Lung (tissue), 12 donors: ENCODE data around the gene ATXN10. TPM values are rescaled to one million over a fixed set of nuclear protein-coding genes. Genes with fewer than 3 reads are reported as not detected.
"Not testable (repeated sequence)": the region's sequence is repeated elsewhere in the genome, so short reads cannot be mapped to it uniquely, and the experiment has no call there.

Experiments
- ATAC-seq: fragments of 200-7000 bp; cut with Tn5 transposase; one replicate; pipeline ENCODE4 v1.9.1; 2020; ENCODE audit warnings: moderate number of reproducible peaks; ENCODE audit not compliant: insufficient read depth, low FRiP score
- DNase-seq, 3 donors: peaks; one replicate each; pipeline ENCODE4 v3.0.0-alpha.2; 2013 to 2017
- H3K27ac ChIP-seq, 2 donors: one replicate each; pipeline ENCODE4 v1.5.1; 2013; ENCODE audit warnings: mild to moderate bottlenecking in 2 of 2, moderate library complexity in 2 of 2, control low read depth in 1 of 2, inconsistent platforms in 1 of 2, low read depth in 1 of 2, low read length in 1 of 2
- H3K27me3 ChIP-seq, 3 donors: one replicate each; pipeline ENCODE4 v1.5.1; 2013; ENCODE audit warnings: low read length in 2 of 3; ENCODE audit not compliant: control insufficient read depth in 3 of 3, insufficient read depth in 3 of 3
- H3K36me3 ChIP-seq, 4 donors: one replicate each; pipeline ENCODE4 v1.5.1; 2013; ENCODE audit warnings: low read length in 4 of 4, mild to moderate bottlenecking in 1 of 4, moderate library complexity in 1 of 4; ENCODE audit not compliant: control insufficient read depth in 4 of 4, insufficient read depth in 4 of 4
- H3K4me1 ChIP-seq, 5 donors: one replicate each; pipeline ENCODE4 v1.5.1; 2013; ENCODE audit warnings: low read length in 5 of 5, mild to moderate bottlenecking in 2 of 5, moderate library complexity in 1 of 5; ENCODE audit not compliant: control insufficient read depth in 5 of 5, insufficient read depth in 5 of 5
- H3K4me3 ChIP-seq: one replicate; pipeline ENCODE4 v1.5.1; 2013; ENCODE audit warnings: mild to moderate bottlenecking, control low read depth, moderate library complexity
- H3K9ac ChIP-seq, 2 donors: one replicate each; pipeline ENCODE4 v1.5.1; 2013; ENCODE audit warnings: low read length in 2 of 2, control low read depth in 1 of 2; ENCODE audit not compliant: insufficient read depth in 1 of 2
- H3K9me3 ChIP-seq, 4 donors: one replicate each; pipeline ENCODE4 v1.5.1; 2013; ENCODE audit warnings: low read length in 3 of 4, mild to moderate bottlenecking in 1 of 4, moderate library complexity in 1 of 4; ENCODE audit not compliant: control insufficient read depth in 4 of 4, insufficient read depth in 3 of 4
- WGBS, 2 donors: extraction: QIAGEN DNeasy Blood & Tissue Kit; methylation state at CpG; one replicate each; pipeline ENCODE4 v1.1.7; 2013; 5-methylcytosine and 5-hydroxymethylcytosine counted together
- polyA plus RNA-seq, 2 donors: library from polyadenylated mRNA; stranded (reverse); fragments of 200-250 nt; gene quantifications; one replicate each; pipeline ENCODE4 v1.2.1, GENCODE V29; 2013
- total RNA-seq, 2 donors: library from RNA; depleted of rRNA in 1 of 2; stranded (reverse); fragments of >200 nt in 1 of 2; gene quantifications; one replicate each; pipeline ENCODE4 v1.2.1, GENCODE V29; 2014 to 2021
- TF ChIP-seq, protein P1 (sequence below): IDR thresholded peaks from 2 replicates; pipeline ENCODE4 v1.5.1; 2012; ENCODE audit warnings: mild to moderate bottlenecking; ENCODE audit errors: control extremely low read depth, extremely low read depth
- donor health status: control.
- donor health status: control.
- donor health status: Bipolar disorder and iron deficiency.
- donor health status: healthy.
- donor health status: DM: yes; HTN: yes; CAD: no.

ATXN10 gene
- total and polyA plus RNA-seq, 4 donors, result 41.9 to 164 (median 92.2) TPM

DNA sequence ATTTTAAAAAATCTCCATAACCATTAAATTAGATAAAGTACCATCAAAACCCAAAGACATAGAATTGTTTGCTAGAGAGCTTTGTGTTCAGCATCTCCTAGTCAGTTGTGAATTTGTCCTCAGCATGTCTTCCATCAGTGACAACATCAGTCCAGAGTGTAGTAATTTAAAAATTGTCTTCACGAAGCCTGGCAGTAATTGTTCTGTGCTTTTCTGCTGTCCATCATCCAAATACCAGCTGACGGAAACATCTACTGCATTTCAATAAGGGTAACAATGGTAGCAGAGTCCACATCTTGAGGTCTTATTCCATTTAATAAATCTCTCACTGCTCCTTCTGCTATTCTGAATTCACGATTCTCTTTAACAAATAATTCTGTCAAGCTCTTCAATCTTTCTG lies 121.5 kb downstream of the ATXN10 start:
- H3K27ac ChIP-seq, result no peak overlapping the region
- DNase-seq (no peak), ATAC-seq (no peak)
- peaks cover 0 to 7% (median 0%) of the 10 kb centered on the region in 5 donors for H3K4me1 ChIP-seq
- H3K36me3 ChIP-seq, result peaks cover 2 to 46% (median 15%) of the 10 kb centered on the region in 4 donors
- 92 to 95% methylated on average over 3 of the region's 3 CpGs for WGBS, 2 donors
- TF ChIP-seq, protein P1, sequence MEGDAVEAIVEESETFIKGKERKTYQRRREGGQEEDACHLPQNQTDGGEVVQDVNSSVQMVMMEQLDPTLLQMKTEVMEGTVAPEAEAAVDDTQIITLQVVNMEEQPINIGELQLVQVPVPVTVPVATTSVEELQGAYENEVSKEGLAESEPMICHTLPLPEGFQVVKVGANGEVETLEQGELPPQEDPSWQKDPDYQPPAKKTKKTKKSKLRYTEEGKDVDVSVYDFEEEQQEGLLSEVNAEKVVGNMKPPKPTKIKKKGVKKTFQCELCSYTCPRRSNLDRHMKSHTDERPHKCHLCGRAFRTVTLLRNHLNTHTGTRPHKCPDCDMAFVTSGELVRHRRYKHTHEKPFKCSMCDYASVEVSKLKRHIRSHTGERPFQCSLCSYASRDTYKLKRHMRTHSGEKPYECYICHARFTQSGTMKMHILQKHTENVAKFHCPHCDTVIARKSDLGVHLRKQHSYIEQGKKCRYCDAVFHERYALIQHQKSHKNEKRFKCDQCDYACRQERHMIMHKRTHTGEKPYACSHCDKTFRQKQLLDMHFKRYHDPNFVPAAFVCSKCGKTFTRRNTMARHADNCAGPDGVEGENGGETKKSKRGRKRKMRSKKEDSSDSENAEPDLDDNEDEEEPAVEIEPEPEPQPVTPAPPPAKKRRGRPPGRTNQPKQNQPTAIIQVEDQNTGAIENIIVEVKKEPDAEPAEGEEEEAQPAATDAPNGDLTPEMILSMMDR, result no peak
- no peaks in the 10 kb centered on the region for H3K27me3 ChIP-seq
- H3K4me3 ChIP-seq, result no peak overlapping the region
- no peak overlapping the region for H3K9ac ChIP-seq
- peaks cover 2 to 23% (median 7%) of the 10 kb centered on the region in 4 donors for H3K9me3 ChIP-seq

DNA sequence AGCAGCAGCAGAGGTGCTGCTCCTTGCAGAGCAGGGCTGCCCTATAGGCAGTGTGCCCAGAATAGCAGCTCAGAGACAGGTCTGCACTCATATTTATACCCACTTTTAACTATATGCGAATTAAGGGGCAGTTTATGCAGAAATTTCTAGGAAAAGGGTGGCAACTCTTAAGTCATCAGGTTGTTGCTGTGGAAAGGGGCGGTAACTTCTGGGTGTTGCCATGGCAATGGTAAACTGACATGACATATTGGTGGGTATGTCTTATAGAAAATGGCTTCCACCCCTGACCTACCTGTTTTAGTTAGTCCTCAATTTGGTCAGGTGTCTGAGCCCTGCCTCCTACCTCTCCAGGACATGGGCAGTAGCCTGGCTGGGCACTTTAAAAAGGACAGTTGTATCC lies 122.3 kb downstream of the ATXN10 start:
- H3K4me3 ChIP-seq, result no peak overlapping the region
- 98 to 100% methylated on average over 2 of the region's 2 CpGs for WGBS, 2 donors
- H3K9me3 ChIP-seq, result peaks cover 4 to 23% (median 7%) of the 10 kb centered on the region in 4 donors
- TF ChIP-seq, protein P1, result no peak
- ATAC-seq (no peak), DNase-seq (no peak)
- H3K4me1 ChIP-seq, result peaks cover 0 to 7% (median 0%) of the 10 kb centered on the region in 5 donors
- H3K9ac ChIP-seq, result no peak overlapping the region
- H3K36me3 ChIP-seq, result peaks cover 2 to 46% (median 16%) of the 10 kb centered on the region in 4 donors
- H3K27me3 ChIP-seq, result no peaks in the 10 kb centered on the region
- H3K27ac ChIP-seq, result no peak overlapping the region

DNA sequence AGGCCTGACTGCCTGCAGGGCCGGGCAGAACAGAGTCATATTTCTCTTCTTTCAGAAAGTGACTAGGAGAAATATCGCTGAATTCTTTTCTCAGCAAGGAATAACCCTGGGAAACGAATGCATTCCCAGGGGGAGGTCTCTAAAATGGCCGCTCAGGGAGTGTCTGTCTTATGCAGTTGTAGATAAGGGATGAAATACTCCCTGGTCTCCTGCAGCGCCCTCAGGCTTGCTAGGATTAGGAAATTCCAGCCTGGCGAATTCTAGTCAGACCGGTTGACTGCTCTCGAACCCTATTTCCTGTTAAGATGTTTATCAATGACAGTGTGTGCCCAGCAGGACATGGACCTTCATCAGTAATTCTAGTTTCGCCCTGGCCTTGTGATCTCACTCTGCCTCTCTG lies 124.4 kb downstream of the ATXN10 start:
- not testable (repeated sequence) for ATAC-seq, H3K27ac ChIP-seq, H3K4me1 ChIP-seq, H3K9ac ChIP-seq, H3K27me3 ChIP-seq, H3K4me3 ChIP-seq, DNase-seq
- peaks cover 4 to 23% (median 7%) of the 10 kb centered on the region in 4 donors for H3K9me3 ChIP-seq
- peaks cover 3 to 46% (median 16%) of the 10 kb centered on the region in 4 donors for H3K36me3 ChIP-seq
- WGBS, 2 donors, result 98% methylated on average over 9 of the region's 9 CpGs

DNA sequence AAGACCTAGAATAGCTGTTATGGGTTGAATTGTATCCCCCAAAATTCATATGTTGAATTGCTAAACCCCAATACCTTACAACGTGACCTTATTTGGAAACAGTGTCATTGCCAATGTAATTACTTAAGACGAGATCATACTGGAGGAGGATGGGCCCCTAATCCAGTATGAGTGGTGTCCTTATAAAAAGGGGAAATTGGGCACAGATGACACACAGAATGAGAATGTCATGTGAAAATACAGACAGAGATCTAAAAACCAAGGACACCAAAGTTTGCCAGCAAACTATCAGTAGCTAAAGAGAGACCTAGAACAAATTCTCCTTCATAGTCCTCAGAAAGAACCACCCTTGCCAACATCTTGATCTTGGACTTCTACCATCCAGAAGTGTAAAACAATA lies 127.7 kb downstream of the ATXN10 start:
- no peak overlapping the region for H3K4me3 ChIP-seq
- H3K36me3 ChIP-seq, result peaks cover 3 to 33% (median 11%) of the 10 kb centered on the region in 4 donors
- H3K27me3 ChIP-seq, result no peaks in the 10 kb centered on the region
- no peak overlapping the region for H3K27ac ChIP-seq
- H3K9me3 ChIP-seq, result peaks cover 4 to 14% (median 7%) of the 10 kb centered on the region in 4 donors
- TF ChIP-seq, protein P1, result no peak
- H3K9ac ChIP-seq, result no peak overlapping the region
- no peak for DNase-seq
- peaks cover 0 to 2% (median 0%) of the 10 kb centered on the region in 5 donors for H3K4me1 ChIP-seq
- WGBS, 2 donors, result 96 to 97% methylated on average over 2 of the region's 2 CpGs
- no peak for ATAC-seq
